Measurements from ENCODE around the gene ING3.

DNA sequence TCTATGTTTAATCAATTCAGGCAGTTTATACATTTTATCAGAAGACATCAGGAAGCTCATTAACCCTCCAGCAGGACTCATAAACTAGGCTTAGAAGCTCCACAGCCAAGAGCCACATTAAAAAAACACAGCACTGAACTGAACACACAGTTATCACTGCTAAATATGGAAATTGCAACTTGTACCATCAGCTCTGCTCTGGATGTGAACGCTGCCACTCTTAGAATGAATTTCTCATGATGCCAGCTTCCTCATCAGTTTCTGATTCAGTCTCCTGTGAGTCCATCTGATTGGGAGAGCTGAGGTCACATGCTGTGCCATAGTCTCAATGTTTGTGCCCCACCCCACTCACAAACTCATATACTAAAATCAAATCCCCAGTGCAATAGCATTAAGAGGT lies 17.1 kb upstream of the ING3 start:
- TF ChIP-seq, protein P1, sequence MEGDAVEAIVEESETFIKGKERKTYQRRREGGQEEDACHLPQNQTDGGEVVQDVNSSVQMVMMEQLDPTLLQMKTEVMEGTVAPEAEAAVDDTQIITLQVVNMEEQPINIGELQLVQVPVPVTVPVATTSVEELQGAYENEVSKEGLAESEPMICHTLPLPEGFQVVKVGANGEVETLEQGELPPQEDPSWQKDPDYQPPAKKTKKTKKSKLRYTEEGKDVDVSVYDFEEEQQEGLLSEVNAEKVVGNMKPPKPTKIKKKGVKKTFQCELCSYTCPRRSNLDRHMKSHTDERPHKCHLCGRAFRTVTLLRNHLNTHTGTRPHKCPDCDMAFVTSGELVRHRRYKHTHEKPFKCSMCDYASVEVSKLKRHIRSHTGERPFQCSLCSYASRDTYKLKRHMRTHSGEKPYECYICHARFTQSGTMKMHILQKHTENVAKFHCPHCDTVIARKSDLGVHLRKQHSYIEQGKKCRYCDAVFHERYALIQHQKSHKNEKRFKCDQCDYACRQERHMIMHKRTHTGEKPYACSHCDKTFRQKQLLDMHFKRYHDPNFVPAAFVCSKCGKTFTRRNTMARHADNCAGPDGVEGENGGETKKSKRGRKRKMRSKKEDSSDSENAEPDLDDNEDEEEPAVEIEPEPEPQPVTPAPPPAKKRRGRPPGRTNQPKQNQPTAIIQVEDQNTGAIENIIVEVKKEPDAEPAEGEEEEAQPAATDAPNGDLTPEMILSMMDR (optimal IDR thresholded peaks at IDR 0.05 in 1 of 3, IDR thresholded peaks at IDR 0.05 in 1 of 3, conservative IDR thresholded peaks at IDR 0.05 in 1 of 3; ENCODE audit: extremely low read depth in 1 of 3, insufficient read depth in 2 of 3, low read length in 3 of 3), result no peak
- TF ChIP-seq EZH2 (IDR thresholded peaks at IDR 0.05; ENCODE audit: low read length), result no peak

Data from keratinocyte (primary cell).